Inflammatory macrophage treated with lipopolysaccharide for 1 hour (primary cell): ENCODE results near the gene TRIP4.
"Not testable (repeated sequence)": the region's sequence is repeated elsewhere in the genome, so short reads cannot be mapped to it uniquely, and the experiment has no call there.

Source experiments
- DNase-seq, 2 donors: peaks; one replicate each; pipeline ENCODE4 v3.0.0-alpha.2; 2020 to 2022

Gene TRIP4

DNA sequence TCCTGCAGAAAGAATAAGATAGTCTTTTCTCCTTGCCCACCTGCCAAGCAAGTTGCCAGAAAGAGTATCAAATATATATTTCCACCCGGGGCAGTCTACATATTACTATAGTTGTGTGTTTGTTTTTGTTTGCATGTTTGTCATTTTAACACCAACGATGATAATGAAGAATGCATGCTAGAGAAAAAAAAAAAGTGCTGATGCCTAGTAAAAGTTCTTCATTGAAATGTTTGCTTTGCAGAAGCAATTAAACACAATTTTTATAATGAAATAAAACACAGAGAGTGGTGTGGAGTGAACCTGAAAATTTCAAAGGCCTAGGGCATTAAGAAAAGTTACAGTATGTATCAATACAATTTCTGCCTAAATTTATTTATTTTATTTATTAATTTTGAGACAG, 3.9 kb upstream of the TRIP4 start:
- DNase-seq: no peak

DNA sequence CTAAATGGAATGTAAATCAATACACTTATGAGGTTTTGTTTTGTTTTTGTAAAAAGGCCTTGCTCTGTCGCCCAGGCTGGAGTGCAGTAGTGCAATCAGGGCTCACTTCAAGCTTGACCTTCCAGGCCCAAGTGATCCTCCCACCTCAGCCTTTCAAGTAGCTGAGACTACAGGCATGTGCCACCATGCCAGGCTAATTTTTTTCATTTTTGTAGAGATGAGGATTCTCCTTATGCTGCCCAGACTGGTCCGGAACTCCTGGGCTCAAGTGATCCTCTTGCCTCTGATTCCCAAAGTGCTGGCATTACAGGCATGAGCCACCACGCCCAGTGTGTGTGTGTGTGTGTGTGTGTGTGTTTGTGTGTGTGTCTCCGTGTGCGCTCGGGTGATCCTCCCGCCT, 1.3 kb upstream of the TRIP4 start:
- no peak for DNase-seq

DNA sequence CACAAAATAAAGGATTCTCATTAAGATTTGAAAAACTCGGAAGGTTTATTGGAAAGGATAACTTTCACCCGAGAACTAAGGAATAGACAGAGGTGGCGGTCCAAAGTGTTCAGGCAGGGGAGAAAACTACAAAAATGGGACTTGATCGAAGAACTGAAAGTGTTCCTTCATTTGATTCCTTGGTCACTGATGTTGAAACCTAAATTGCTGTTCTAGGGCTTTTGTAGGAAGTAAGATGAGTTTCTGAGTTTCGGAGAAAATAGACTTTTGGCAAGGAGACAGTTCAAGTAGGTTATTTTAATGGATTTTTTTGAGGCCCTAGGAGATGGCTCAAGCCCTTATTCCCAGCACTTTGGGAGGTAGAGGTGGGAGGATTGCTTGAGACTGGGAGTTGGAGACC, 1.4 kb downstream of the TRIP4 start:
- DNase-seq: peak; percentile 25 to 33

DNA sequence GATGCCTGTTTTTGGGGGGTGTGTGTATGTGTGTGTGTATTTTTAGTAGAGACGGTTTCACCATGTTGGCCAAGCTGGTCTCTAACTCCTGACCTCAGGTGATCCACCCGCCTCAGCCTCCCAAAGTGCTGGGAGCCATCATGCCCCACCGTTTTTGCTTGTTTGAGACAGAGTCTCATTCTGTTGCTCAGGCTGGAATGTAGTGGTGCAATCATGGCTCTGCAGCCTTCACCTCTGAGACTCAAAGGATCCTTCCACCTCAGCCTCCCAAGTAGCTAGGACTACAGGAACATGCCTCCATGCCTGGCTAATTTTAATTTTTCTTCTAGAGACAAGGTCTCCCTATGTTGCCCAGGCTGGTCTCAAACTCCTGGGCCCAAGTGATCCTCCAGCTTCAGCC, 4.8 kb downstream of the TRIP4 start:
- DNase-seq: not testable (repeated sequence)

DNA sequence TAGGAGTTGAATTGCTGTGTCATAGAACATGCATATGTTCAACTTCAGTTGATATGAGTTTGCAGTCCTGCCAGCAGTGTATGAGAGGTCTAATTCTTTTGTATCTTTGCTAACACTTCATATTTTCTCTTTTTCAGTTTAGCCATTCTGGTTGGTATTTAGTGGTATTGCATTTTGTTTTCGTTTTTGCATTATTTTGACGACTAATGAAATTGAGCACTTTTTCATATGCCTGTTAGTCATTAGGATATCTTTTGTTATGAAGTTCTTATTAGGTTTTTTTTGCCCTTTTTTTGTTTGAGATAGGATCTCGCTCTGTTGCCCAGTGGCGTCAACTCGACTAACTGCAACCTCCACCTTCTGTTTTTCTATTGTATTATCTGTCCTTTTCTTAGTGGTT, 9.2 kb downstream of the TRIP4 start:
- no peak for DNase-seq

DNA sequence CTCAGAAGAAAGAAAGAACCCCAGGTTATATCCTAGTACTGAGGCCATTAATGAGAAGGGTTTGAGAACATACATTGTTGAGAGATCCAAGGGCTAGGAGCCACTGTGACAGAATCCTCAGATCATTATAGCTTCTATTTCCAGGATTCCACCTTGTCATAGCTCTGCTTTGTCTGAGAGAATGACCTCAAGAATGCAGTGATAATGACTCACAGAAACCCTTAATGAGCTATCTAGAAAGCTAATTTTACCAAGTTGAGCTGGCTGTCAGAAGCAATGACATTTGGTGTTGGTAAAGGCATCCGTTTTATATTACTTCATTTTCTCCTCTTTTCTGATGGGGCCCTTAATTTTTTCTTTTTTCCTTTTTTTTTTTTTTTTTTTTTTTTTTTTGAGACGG, 10.9 kb downstream of the TRIP4 start:
- DNase-seq: no peak

DNA sequence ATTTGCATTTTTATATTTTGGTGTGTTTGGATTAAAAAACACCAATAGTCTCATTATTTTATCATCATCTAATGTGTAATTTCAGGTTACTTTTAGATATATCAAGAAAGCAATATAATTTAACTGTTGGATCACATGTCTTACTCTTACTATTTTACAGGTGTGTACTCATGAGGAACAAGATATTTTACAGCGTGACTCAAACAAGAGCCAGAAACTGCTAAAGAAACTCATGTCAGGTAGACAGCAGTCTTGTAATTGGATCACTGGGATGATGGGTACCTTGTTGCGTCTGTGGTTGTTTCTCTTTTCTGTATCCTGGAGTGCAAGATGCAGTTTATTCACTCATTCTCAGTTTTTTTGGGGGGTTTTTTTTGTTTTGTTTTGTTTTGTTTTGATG, 12.9 kb downstream of the TRIP4 start:
- no peak for DNase-seq

DNA sequence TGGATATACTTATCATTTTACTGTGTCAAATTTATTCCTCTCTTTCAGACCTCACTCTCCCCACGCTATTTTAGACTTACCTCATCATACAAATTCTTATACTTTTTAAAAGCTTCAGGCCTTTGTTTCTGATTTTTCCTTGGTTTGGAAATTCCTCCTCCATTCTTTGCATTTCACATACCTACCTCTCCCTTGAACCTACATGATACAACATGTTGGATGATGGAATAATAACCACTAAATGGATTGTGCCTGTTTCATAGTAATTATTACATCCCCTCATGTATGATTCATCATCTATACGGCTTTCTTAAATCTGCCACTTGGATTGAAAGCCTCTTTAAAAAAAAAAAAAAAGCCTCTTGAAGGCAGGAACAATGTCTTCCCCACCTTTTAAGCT, 24.6 kb downstream of the TRIP4 start:
- no peak for DNase-seq

DNA sequence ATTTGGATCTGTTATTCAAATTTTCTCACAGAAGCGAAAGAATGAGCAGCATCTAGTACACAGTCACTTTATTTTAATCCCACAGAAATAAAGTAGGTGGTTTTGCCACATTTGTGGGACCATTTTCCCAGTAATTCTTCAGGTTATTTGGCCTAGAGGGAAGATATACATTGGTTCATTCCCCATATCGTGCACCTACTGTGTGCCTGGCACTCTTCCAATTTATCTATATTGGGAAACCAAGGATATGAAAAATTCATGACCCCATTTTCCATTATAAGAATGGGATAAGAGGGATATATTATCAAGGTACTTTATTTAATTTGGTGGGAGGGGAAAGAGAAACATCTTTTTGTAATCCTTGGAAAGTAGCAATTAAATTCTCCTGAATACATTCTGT, 35.1 kb downstream of the TRIP4 start:
- no peak for DNase-seq

DNA sequence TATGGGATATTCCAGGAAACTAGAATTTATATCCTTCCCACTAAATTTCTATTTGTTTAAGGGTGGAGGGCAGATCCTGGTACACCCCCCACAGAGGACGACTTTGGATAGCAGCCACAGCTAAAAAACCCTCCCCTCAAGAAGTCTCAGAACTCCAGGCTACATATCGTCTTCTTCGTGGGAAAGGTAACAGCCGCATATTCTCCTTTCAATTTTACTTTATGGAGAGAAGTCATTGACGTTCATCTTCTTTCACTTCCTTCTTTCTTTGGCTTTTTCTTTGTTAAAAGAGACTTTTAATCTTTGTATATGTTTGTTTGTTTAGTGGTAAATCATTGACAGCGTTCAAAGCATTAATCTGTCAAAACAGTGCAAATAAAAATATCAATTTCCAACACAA, 36.3 kb downstream of the TRIP4 start:
- no peak for DNase-seq

DNA sequence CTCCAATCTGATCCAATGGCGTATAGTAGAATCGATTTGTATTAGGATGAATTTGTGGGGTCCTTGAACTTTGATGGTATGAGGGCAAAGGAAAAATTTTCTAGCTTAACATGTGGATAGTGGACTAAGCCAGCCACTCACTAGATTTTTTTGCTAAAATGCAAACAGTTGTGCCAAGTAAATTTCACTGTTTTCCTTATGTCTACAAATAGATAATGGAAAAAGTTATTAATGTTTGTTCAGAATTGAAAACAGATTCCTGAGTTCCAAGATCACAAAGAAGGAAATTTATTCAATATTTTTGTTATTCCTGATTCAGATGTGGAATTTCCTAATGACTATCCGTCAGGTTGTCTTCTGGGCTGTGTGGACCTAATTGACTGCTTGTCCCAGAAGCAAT, 37.6 kb downstream of the TRIP4 start:
- no peak for DNase-seq

DNA sequence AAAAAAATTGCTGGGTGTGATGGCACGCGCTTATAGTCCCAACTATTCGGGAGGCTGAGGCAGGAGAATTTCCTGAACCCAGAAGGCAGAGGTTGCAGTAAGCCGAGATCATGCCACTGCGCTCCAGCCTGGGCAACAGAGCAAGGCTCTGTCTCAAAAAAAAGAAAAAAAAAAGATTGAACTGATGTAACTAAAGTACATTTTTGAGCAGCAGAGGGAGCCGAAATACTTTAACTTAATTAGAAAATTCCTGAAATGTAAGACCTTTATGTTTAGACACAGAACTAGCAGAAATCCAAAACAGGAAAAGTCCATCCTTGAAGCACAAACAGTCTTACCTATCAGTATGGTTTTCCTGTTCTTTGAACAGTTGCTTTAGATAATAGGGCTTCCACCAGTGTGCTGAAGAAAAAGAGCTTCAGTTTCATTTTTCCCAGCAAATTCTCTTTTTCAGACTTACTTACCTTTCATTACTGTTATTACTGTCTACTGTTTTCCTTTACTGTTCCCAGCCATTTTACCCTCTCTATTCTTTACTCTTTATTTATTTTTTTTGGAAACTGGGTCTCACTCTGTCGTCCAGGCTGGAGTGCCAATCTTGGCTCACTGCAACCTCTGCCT, 39.3 kb downstream of the TRIP4 start:
- no peak for DNase-seq

DNA sequence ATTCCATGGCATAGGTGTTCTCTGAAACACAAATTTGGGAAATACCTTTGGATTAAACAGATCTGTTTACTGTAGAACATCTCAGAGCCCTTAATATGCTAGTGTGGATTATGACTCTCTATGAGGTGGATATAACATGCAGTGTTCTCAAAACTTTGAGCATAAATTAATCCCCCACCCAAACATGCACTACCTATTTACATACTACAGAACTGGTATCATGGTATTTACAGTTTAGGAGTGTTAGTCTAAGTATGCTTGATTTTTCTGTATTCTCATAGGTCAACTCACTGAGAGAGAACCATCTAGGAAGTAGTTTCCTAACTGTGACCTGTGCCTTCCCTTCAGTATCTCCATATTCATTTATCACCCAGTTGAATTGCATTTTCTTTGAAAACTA, 41.8 kb downstream of the TRIP4 start:
- no peak for DNase-seq

DNA sequence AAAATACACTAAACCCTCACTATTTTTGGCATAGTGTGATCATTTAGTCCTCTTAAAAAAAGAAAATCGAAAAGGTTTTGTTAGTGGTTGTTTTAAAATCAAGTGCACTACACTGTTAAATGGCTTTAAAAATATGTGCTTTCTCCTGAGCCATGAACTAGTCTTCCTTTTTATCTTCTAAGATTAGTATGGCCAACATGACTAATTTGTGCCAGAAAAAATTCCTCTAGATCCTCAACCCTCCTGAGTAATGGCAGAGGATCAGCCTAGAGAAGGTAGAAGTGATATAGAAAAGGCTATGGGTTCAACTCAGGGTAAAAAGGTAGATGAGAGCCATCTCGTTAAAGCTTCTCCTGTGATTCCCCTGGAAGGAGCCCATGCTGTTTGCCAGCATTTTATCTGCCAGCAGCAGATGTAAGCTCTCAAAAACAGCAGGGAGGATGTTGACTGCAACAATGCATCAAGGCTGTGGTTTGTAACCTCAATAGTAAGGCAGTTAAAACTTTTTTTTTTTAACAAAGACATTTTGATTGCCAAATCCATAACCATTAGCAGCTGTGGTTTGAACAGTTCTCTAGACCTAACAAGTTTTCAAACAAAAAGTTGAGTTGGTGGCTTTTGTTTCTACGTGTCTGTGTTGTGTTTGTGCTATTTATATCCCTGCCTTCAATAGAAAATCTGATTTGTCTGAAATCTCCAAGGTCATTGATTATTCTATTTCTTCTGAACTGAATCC, 42.5 kb downstream of the TRIP4 start:
- no peak for DNase-seq

DNA sequence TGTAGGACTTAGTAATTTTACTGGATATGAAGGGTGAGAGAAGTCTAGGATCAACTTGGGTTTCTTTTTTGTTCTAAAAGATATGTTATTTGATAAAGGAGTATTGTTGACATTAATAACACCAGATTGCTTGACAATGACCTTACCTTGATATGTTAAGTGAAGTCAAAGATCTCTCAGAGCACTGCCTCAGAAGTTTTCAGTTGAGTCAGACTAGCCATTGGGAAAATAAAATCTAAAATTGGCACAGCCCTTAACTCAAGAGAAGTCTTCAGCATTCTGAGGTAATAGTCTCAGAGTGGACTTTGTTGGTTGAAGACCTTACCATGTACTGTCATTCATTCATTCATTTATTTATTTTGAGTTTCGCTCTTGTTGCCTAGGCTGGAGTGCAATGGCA, 50.3 kb downstream of the TRIP4 start:
- DNase-seq: no peak

DNA sequence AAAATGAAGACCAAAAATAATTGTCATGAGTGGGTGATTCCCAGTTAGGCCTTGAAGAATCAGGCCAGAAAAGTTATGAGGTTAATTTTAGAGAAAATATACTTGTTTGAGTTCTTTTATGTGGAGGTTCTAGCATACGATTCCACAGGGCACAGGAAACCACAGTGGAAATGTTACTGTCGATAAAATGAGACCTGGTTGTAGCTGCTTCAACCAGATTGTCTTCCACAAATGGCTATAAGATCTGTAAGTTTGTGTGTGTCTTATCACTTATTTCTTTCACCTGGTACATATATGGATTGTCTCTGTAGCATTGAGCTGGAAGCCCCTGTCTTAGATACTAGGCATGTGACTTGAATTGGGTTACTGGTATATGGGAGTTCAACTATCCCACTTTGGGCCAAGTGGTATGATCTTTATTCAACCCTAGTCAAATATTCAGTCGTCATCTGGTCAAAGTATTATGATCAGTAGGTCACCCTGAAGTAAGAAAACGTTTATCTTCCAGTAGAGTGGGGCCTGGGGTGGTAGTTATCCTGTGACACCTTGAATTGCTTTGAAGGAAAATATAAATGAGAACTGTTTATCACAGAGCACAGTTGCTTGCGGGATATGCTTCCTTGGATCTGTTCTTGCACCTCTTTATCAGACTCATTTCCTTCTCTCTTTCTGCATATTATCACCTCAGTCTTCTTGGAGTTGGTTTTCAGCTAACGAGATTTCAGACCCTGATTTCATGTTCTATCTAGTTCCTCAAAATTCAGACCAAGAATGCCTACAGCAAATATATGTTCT, 51.2 kb downstream of the TRIP4 start:
- no peak for DNase-seq

DNA sequence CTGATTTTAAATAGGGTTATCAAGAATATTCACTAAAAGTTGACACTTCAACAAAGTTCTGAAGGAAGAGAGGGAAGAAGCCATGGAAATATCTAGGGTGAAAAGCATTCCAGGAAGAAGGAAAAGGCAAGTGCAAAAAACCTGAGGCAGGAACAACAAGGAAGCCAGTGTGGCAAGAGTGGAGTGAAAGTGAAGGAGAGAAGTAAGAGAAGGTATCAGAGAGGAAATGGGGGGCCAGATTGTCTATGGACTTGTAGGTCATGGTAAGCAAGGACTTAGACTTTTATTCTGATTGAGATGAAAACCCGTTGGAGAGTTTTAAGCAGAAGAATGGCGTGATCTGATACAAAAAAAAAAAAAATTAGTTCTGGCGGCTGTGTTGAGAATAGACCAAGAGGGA, 54.2 kb downstream of the TRIP4 start:
- no peak for DNase-seq

DNA sequence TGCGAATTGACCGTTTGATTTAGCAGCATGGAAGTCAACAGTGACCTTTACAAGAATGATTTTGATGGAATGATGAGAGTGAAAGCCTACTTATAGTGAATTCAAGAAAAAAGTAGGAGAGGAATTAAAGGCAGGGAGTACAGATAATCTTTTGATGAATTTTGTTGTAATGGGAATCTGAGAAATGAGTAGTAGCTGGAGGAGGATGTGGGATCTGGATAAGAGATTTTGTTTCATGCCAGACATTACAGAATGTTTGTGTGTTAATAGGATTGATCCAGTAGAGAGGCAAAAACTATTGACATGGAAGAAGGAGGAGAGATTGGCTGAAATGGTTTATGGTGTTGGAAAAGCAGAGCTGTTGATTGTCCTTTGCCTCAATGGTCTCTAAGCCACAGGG, 55.4 kb downstream of the TRIP4 start:
- DNase-seq: no peak

DNA sequence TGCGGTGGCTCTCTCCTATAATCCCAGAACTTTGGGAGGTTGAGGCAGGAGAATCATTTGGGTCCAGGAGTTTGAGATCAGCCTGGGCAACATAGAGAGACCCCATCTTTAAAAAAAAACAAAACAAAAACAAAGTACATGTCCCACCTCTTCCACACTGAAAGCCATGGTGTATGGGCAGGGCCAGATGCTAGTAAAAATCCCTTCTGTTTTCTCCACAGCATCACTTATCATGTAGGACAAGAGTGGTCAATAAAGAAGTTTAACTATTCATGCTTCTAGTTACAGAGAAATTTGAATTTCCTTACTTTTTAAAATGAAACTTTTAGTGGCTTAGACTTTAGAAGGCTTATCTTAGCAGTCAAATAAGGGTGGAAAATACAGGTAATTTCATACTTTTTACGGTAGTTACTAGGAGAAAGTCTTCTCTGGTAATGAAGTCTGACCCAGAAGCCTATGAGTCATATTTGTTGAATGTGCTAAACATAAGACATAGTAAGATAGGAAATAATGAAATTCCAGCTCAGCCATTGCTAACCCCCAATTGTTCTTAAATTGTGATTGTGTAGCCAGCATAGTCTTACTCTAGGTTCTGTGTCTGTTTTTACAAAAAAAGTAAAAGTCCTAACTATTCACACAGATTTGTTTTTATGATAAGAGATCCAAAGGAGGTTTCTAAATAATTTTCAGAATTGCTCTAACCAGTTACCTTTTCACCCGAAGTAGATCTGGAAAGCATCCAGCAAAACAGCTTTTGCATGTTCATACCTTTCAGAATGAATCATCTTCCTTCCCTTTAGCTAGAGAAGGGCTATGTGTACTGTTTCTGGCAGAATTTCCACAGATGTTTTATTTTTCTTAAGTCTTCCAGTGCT, 56.3 kb downstream of the TRIP4 start:
- no peak for DNase-seq

DNA sequence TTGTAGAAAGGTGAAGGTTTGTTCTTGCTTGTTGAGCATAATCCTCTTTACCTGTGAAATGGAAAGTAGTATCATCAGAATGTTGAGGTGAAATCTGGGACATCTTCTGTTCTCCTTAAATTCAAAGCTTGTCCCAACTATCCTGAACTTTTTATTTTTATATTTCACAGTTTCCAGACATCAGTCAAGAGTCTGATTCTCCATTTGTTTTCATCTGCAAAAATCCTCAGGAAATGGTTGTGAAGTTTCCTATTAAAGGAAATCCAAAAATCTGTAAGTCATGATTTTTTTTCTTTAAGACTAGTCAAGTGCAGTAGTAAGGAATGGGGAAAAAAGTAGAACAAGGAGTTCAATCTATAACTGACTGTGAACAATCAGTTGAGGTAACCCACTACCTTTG, 57.2 kb downstream of the TRIP4 start:
- no peak for DNase-seq

DNA sequence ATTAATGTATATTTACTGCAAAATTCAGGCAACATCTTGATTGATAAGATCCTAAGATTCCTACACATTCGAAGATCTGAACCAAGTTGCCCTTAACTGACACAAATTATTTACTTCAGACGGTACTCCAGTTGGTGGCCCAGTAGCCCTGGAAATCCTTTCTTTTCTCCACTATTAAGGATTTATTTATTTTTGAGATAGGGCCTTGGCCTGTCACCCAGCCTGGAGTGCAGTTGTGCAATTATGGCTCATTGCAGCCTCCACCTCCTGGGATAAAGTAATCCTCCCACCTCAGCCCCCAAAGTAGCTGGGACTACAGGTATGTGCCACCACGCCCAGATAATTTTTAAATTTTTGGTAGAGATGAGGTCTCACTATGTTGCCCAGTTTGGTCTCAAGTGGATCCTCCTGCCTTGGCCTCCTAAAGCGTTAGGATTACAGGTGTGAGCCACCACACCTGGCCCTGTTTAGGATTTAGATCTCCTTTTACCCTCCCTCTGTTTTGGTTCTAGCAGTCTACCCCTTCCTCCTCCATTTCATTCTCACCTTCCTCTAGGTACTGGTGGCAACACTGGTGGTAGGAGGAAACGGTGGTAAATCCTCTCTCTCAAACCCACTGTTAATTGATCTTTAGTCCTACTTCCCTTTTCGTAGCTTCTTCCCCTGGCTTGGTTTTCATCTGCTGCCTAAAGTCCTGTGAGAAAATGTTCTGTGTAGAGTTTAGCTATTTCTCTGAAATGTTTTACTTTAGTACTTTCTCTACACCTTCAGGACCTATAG, 60.1 kb downstream of the TRIP4 start:
- DNase-seq: no peak

DNA sequence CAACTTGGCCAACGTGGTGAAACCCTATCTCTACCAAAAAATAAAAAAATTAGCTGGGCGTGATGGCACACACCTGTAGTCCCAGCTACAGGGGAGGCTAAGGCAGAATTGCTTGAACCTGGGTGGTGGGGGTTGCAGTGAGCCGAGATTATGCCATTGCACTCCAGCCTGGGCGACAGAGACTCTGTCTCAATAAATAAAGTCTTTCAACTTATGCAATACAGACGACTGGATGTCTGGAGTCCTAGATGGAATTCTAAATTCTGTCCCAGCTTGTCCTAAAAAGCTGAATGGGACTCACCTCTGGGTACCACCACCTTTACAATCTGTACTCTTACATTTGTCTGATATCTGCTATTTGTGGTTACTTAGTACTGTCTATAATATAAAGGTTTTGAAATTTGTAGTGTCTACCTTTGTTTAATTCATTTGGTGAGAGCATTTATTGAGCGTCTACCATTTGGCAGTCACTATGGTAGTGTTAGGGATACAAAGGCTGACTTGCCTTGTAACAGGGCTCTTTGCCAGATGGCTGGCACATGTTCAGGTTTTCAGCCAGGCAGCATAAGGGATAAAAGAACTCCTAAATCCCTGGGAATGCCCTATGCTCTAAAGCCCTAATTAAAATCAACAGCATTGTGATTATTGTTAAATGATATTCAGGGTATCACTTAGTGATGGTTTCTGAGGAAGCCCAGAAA, 65.5 kb downstream of the TRIP4 start:
- no peak for DNase-seq
